ENCODE results near the gene NDUFS8. TPM values are rescaled to one million over a fixed set of nuclear protein-coding genes. Genes with fewer than 3 reads are reported as not detected.
A peak's percentile ranks its signal among the peaks of the same experiment; 100 is the strongest.

The NDUFS8 gene
- total RNA-seq, 1 experiment from 2014 or later = 214 TPM

DNA sequence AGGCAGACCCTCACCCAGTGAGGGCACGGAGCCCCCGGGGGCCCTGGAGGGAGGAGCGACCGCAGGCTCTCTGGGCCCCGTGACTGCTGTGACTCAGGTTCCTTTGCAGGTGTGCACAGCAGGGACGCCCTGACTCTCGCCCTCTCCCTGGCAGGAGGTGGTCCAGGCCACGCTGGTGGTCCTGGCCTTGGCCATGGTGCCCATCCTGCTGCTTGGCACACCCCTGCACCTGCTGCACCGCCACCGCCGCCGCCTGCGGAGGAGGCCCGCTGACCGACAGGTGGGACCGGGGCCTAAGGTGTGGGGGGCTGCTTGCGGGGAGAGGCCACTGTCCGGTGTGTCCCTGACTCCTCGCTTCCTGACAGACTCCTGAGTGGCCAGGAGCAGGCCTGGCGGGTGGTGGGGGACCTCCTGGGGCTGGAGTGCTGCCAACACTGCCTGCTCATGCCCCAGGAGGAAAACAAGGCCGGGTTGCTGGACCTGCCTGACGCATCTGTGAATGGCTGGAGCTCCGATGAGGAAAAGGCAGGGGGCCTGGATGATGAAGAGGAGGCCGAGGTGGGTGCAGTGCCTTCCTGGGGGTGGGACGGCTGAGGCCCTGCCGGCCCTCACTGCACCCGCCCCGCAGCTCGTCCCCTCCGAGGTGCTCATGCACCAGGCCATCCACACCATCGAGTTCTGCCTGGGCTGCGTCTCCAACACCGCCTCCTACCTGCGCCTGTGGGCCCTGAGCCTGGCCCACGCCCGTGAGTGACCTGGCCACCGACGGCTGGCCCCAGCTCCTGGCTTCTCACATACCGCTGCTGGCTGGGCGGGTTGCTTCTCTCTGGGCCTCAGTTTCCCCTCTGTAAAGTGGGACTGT is 19.3 kb downstream of the NDUFS8 start:
- Histone ChIP-seq H2AFZ (ENCODE audit: low read length) (no peak overlapping the region), H3K79me1 (ENCODE audit: insufficient read depth, low read depth, low read length, poor library complexity, severe bottlenecking) (no peaks in the 10 kb centered on the region), H2AK5ac (ENCODE audit: insufficient read length, low read length) (no peak overlapping the region), H3K23ac (ENCODE audit: insufficient read length, low read depth, low read length) (no peak overlapping the region), H3K27me3 (ENCODE audit: insufficient read depth, low read length) (no peaks in the 10 kb centered on the region), H3K18ac (ENCODE audit: insufficient read length, low read depth, low read length) (no peak overlapping the region), H3K27ac (ENCODE audit: insufficient read length, low read depth, low read length) (no peak overlapping the region), H3K23me2 (ENCODE audit: insufficient read length, low read depth, low read length, poor library complexity, severe bottlenecking) (no peaks in the 10 kb centered on the region), H4K20me1 (ENCODE audit: control insufficient read depth, insufficient read depth, insufficient read length) (peaks cover 2% of the 10 kb centered on the region), H3T11ph (ENCODE audit: low read length) (no peak overlapping the region), H3K9me3 (ENCODE audit: control insufficient read depth, low read depth, low read length) (no peaks in the 10 kb centered on the region), H3K9ac (ENCODE audit: extremely low read depth, insufficient read length, low read length) (no peak overlapping the region), H2BK120ac (ENCODE audit: low read depth, low read length, poor library complexity, severe bottlenecking) (no peak overlapping the region), H3K14ac (ENCODE audit: insufficient read depth, low read length) (no peak overlapping the region), H2BK20ac (ENCODE audit: low read depth, low read length, poor library complexity, severe bottlenecking) (no peak overlapping the region), H4K5ac (ENCODE audit: insufficient read length, low read depth, low read length) (no peak overlapping the region), H3K4ac (ENCODE audit: low read depth, low read length) (no peak overlapping the region), H4K8ac (replicated peaks; ENCODE audit: insufficient read length, low read depth, low read length) (no peak overlapping the region), H3K79me2 (ENCODE audit: insufficient read depth, low read length) (no peaks in the 10 kb centered on the region), H3K4me1 (ENCODE audit: insufficient read depth, low read length) (no peaks in the 10 kb centered on the region), H4K91ac (ENCODE audit: insufficient read length, low read depth, low read length) (no peak overlapping the region), H2BK15ac (ENCODE audit: low read depth, low read length) (no peak overlapping the region), H2BK5ac (ENCODE audit: insufficient read length, low read length) (no peak overlapping the region), H3K4me2 (ENCODE audit: insufficient read depth, insufficient read length, low read length) (no peak overlapping the region), H2BK12ac (ENCODE audit: insufficient read length, low read depth, low read length) (no peak overlapping the region), H3K56ac (ENCODE audit: insufficient read length, low read depth, low read length) (no peak overlapping the region)
- no peak overlapping the region for H3K27ac Mint-ChIP-seq
- TF ChIP-seq CTCF (conservative IDR thresholded peaks at IDR 0.05) = no peak
- H3K4me1 Mint-ChIP-seq = peaks cover 6 to 11% of the 10 kb centered on the region in 2 experiments
- DNase-seq = peak; percentile 45
- H3K36me3 Mint-ChIP-seq (ENCODE audit: insufficient read depth in 1 of 3, low read depth in 3 of 3) = peaks cover 3 to 24% (median 4%) of the 10 kb centered on the region in 3 experiments; a peak in 5 of 7 replicates
- no peak overlapping the region for H3K4me3 Mint-ChIP-seq
- no CpG with 5 or more reads among the region's 40 CpGs for WGBS (ENCODE audit: extremely low coverage, insufficient read length, low lambda C conversion rate)
- no peaks in the 10 kb centered on the region for H3K9me3 Mint-ChIP-seq
- H3K27me3 Mint-ChIP-seq (ENCODE audit: low read depth) = no peaks in the 10 kb centered on the region; the same call in 1 of the 2 replicates
